HG03097 (cell line): ENCODE measurements around the gene TMEM131.

Source experiments
- ATAC-seq: cut with Tn5 transposase; IDR thresholded peaks from one replicate; pipeline ENCODE4 v1.9.1; 2021; ENCODE audit not compliant: unreplicated experiment, low FRiP score

Gene TMEM131

GRCh38 chr2:97731274-97732020, 264.3 kb downstream of the TMEM131 start:
- ATAC-seq = no peak

- no peak for ATAC-seq
These were observed 265.5 kb downstream of the TMEM131 start for GRCh38 chr2:97730245-97730644.

GRCh38 chr2:97728091-97728731, 267.5 kb downstream of the TMEM131 start:
- ATAC-seq = no peak

- no peak for ATAC-seq
These were observed 268.5 kb downstream of the TMEM131 start for GRCh38 chr2:97727296-97727695.

GRCh38 chr2:97726261-97727064, 269.3 kb downstream of the TMEM131 start:
- ATAC-seq = no peak

GRCh38 chr2:97724946-97725688, 270.6 kb downstream of the TMEM131 start:
- no peak for ATAC-seq

GRCh38 chr2:97724501-97724900, 271.2 kb downstream of the TMEM131 start:
- no peak for ATAC-seq

GRCh38 chr2:97724073-97724410, 271.7 kb downstream of the TMEM131 start:
- ATAC-seq = no peak

- no peak for ATAC-seq
These were observed 272.3 kb downstream of the TMEM131 start for GRCh38 chr2:97723156-97724072.

- no peak for ATAC-seq
These were observed 273.5 kb downstream of the TMEM131 start for GRCh38 chr2:97722227-97722626.

- ATAC-seq = no peak
These were observed 275.0 kb downstream of the TMEM131 start for GRCh38 chr2:97720746-97721145.

- no peak for ATAC-seq
These were observed 276.2 kb downstream of the TMEM131 start for GRCh38 chr2:97719362-97720155.

GRCh38 chr2:97718942-97719341, 276.8 kb downstream of the TMEM131 start:
- no peak for ATAC-seq

GRCh38 chr2:97718051-97718882, 277.5 kb downstream of the TMEM131 start:
- ATAC-seq = no peak

GRCh38 chr2:97717613-97717995, 278.1 kb downstream of the TMEM131 start:
- ATAC-seq = no peak

GRCh38 chr2:97716695-97717612, 278.8 kb downstream of the TMEM131 start:
- no peak for ATAC-seq
